ENCODE measurements around the gene RGL4.

Gene RGL4

DNA sequence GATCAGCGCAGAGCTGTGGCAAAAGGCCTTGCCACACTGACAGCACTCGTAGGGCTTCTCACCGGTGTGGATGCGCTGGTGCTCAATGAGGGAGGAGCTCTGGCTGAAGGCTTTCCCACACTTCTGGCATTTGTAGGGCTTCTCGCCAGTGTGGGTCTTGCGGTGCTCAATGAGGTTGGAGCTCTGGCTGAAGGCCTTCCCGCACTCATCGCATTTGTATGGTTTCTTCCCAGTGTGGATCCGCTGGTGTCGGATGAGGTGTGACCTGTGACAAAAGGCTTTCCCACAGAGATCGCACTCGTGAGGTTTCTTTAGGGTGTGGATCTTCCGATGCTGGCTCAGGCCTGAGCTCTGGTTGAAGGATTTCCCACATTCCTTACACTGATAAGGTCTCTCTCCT is 53.2 kb downstream of the RGL4 start:
- in situ Hi-C loops (cut with HindIII; ENCODE audit: low sequenced_read_pairs) = no loop called here
- TF ChIP-seq, protein P1, sequence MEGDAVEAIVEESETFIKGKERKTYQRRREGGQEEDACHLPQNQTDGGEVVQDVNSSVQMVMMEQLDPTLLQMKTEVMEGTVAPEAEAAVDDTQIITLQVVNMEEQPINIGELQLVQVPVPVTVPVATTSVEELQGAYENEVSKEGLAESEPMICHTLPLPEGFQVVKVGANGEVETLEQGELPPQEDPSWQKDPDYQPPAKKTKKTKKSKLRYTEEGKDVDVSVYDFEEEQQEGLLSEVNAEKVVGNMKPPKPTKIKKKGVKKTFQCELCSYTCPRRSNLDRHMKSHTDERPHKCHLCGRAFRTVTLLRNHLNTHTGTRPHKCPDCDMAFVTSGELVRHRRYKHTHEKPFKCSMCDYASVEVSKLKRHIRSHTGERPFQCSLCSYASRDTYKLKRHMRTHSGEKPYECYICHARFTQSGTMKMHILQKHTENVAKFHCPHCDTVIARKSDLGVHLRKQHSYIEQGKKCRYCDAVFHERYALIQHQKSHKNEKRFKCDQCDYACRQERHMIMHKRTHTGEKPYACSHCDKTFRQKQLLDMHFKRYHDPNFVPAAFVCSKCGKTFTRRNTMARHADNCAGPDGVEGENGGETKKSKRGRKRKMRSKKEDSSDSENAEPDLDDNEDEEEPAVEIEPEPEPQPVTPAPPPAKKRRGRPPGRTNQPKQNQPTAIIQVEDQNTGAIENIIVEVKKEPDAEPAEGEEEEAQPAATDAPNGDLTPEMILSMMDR (IDR thresholded peaks at IDR 0.05; ENCODE audit: low read depth, low read length) = no peak
- DNase-seq (ENCODE audit: low read depth, low spot score) = no peak

DNA sequence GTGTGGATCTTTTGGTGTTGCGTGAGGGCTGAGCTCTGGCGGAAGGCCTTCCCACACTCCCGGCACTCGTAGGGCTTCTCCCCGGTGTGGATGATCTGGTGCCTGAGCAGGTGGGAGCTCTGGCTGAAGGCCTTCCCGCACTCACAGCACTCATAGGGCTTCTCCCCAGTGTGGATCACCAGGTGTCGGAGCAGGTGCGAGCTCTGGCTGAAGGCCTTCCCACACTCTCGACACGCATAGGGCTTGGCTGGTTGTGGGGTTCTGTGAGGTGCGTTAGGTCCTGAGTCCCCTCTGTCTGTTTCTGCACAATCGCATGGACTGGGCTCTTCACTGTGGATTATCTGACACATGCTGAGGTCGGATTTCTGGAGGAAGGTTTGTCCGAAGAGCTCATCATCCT is 53.7 kb downstream of the RGL4 start:
- TF ChIP-seq, protein P1 (IDR thresholded peaks at IDR 0.05; ENCODE audit: low read depth, low read length) = no peak
- in situ Hi-C loops (cut with HindIII; ENCODE audit: low sequenced_read_pairs) = no loop called here
- DNase-seq (ENCODE audit: low read depth, low spot score) = no peak
- no peak overlapping the region for H3K4me3 ChIP-seq (ENCODE audit: low read depth, low read length)

More for the DNA sequence above, 53.2 kb downstream of the RGL4 start:
- H3K4me3 ChIP-seq (ENCODE audit: low read depth, low read length) = no peak overlapping the region

DNA sequence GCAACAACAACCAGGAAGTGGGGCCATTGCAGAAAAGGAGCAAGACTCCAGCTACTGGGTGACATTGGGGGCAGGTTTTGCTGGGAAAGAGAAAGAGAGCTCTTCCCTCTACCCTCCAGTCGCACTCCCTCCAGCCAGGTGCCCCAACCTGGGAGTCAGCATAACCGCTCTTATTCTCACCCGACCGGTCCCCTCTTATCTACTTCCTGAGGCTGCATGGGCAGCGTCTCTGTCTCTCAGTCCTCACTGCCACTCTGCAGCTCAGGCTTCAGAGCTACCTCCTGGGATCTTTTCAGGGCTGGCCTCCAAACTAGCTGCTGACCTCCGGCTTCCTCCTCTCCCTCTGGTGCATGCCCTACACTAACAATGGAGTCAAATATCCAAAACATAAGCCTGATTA is 55.0 kb downstream of the RGL4 start:
- H3K4me3 ChIP-seq (ENCODE audit: low read depth, low read length) = no peak overlapping the region
- DNase-seq (ENCODE audit: low read depth, low spot score) = no peak
- in situ Hi-C loops (cut with HindIII; ENCODE audit: low sequenced_read_pairs) = no loop called here
- TF ChIP-seq, protein P1 (IDR thresholded peaks at IDR 0.05; ENCODE audit: low read depth, low read length) = no peak
